Fibroblast of skin of right quadriceps (primary cell): ENCODE data around the gene HOXA1.

Experiments used
- DNase-seq: peaks from one replicate; pipeline ENCODE4 v3.0.0-alpha.2; 2013

Gene HOXA1

GRCh38 chr7:27095897-27096767, at the start of gene HOXA1:
Gene HOXA1, minus strand, starts transcription at chr7:27096000. Its CDS starts 88 bp downstream, at chr7:27095912.
- peak; percentile 88 for DNase-seq

GRCh38 chr7:27145165-27145913, 49.5 kb upstream of the HOXA1 start:
- DNase-seq = no peak

- DNase-seq = no peak
Observed at GRCh38 chr7:27144781-27145164, 49.0 kb upstream of the HOXA1 start.

GRCh38 chr7:27143950-27144780, 48.4 kb upstream of the HOXA1 start:
- DNase-seq = no peak

- DNase-seq = peak; percentile 63
Observed at GRCh38 chr7:27143023-27143949, 47.5 kb upstream of the HOXA1 start, which contains the start of gene HOXA5. Gene HOXA5, minus strand, starts transcription at chr7:27143681. Its CDS starts 74 bp downstream, at chr7:27143607.

GRCh38 chr7:27142580-27143022, 46.8 kb upstream of the HOXA1 start:
- no peak for DNase-seq

- DNase-seq = no peak
Observed at GRCh38 chr7:27141923-27142579, 46.3 kb upstream of the HOXA1 start.

GRCh38 chr7:27141137-27141922, 45.5 kb upstream of the HOXA1 start:
- DNase-seq = no peak

- no peak for DNase-seq
Observed at GRCh38 chr7:27140126-27140857, 44.5 kb upstream of the HOXA1 start.

GRCh38 chr7:27139334-27140125, 43.7 kb upstream of the HOXA1 start:
- DNase-seq = no peak

- DNase-seq = no peak
Observed at GRCh38 chr7:27138985-27139333, 43.2 kb upstream of the HOXA1 start.

- no peak for DNase-seq
Observed at GRCh38 chr7:27138472-27138871, 42.7 kb upstream of the HOXA1 start.

GRCh38 chr7:27137640-27138315, 42.0 kb upstream of the HOXA1 start:
- peak; percentile 20 for DNase-seq

GRCh38 chr7:27134392-27134791, 38.6 kb upstream of the HOXA1 start:
- peak; percentile 89 for DNase-seq

- DNase-seq = no peak
Observed at GRCh38 chr7:27133409-27134231, 37.8 kb upstream of the HOXA1 start.

GRCh38 chr7:27132978-27133377, 37.2 kb upstream of the HOXA1 start:
- DNase-seq = no peak

GRCh38 chr7:27132214-27132613, 36.4 kb upstream of the HOXA1 start:
- DNase-seq = no peak
